GOT3 (cell line): Measurements from ENCODE around the gene NDUFAF2.
"Not testable (repeated sequence)": the region's sequence is repeated elsewhere in the genome, so short reads cannot be mapped to it uniquely, and the experiment has no call there.

Source experiments
- DNase-seq: peaks from one replicate; lab custom pipeline; 2025; ENCODE audit warnings: mixed read lengths; lab: John Stamatoyannopoulos, UW

Gene NDUFAF2

DNA sequence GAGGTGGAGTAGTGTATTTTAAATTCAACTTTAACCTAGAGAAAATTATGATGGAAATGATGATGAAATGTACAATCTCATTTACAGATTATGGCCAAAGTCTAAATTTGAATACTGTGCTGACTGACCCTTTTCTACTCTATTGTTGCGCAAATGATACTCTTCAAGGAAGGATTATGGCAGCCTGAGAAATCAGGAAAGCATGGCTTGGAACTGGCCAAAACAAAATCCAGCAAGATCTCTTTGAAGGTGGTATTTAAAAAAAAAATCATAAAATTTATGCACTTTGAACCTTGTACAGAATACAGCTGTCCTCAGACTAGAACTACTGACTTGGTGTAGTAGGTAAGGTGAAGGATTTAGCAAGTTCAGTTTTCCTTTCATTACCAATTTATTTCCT is 105.3 kb downstream of the NDUFAF2 start:
- no peak for DNase-seq

- no peak for DNase-seq
These were observed 106.3 kb downstream of the NDUFAF2 start for GRCh38 chr5:61051267-61051666.

DNA sequence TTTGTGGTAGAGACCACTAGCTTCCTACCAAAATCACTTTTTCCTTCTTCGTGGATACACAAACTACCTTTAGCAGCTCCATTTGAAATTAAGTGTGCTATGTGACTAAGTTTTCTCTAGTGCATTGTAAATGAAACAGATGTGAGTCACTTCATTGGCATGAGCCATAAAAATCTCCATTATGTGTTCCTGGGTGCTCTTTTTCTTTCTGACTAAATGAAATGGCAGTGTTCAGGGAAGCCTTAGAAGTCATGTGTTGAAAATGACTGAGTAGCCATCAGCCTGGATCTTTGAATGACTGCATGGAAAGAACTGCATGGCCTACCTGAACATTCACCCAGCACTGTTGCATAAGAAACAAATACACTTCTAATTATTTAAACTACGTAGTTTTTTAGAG is 107.9 kb downstream of the NDUFAF2 start:
- DNase-seq, result no peak

GRCh38 chr5:61053937-61054336 is 108.9 kb downstream of the NDUFAF2 start:
- DNase-seq, result no peak

GRCh38 chr5:61055434-61056006 is 110.5 kb downstream of the NDUFAF2 start:
- DNase-seq, result no peak

DNA sequence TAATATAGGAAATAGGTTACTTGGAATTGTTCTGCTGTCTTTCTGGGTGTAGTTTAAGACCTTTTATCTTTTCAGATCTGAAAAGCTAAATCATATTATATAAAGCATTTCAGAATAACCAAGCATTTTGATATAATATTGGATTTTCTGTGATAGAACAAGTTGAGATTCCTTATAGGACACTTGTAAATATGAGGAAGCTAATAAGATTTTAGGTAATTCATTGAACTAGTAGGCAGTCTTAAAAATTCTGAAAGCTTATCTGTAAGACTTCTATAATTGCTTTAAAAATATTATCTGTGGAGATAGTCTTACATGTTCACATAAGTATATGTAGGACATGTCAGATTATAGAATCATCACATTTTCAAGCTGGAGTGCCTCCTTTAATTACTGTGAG is 114.5 kb downstream of the NDUFAF2 start:
- no peak for DNase-seq

- no peak for DNase-seq
These were observed 124.1 kb downstream of the NDUFAF2 start for GRCh38 chr5:61069150-61069549.

GRCh38 chr5:61071526-61071925 is 126.5 kb downstream of the NDUFAF2 start:
- no peak for DNase-seq

GRCh38 chr5:61076626-61077025 is 131.6 kb downstream of the NDUFAF2 start:
- no peak for DNase-seq

GRCh38 chr5:61081741-61082140 is 136.7 kb downstream of the NDUFAF2 start:
- DNase-seq, result no peak

GRCh38 chr5:61082516-61083280 is 137.7 kb downstream of the NDUFAF2 start:
- DNase-seq, result no peak

GRCh38 chr5:61084658-61085057 is 139.7 kb downstream of the NDUFAF2 start:
- DNase-seq, result no peak

GRCh38 chr5:61085885-61086284 is 140.9 kb downstream of the NDUFAF2 start:
- no peak for DNase-seq

GRCh38 chr5:61087921-61088320 is 142.9 kb downstream of the NDUFAF2 start:
- DNase-seq, result no peak

DNA sequence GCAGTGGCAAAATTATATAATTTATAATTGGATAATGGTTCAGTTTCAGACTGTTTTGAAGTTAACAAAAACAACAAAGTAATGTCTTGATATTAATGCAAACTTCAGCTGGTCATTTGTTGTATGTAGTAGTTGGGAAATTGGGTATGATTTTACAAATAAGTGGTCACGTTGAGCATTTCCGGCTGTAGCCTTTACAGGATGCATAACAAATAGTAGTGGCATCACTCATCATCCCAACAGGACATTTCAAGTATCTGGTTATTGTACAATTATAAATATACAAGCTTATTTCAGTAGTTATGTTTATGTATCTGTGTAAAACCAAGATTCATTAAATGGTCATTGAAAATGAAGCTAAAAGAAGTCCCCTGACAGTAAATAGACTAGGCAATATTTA is 144.3 kb downstream of the NDUFAF2 start:
- DNase-seq, result no peak

DNA sequence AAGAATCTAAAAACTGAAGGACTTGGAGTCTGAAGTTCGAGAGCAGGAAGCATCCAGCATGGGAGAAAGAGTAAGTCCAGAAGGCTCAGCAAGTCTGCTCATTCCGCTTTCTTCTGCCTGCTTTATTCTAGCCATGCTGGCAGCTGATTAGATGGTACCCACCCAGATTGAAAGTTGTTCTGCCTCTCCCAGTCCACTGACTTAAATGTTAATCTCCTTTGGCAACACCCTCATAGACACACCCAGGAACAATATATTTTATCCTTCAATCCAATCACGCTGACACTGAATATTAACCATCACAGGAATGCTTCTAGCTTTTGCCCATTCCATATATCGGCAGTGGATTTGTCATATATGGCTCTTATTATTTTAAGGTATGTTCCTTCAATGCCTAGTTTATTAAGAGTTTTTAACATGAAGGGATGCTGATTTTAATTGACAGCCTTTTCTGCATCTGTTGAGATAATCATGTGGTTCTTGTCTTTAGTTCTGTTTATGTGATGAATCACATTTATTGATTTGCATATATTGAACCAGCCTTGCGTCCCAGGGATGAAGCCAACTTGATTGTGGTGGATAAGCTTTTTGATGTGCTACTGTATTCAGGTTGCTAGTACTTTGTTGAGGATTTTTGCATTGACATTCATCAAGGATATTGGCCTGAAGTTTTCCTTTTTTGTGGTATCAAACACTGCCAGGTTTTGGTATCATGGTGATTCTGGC is 148.2 kb downstream of the NDUFAF2 start:
- DNase-seq, result not testable (repeated sequence)

GRCh38 chr5:61097465-61097864 is 152.5 kb downstream of the NDUFAF2 start:
- no peak for DNase-seq

DNA sequence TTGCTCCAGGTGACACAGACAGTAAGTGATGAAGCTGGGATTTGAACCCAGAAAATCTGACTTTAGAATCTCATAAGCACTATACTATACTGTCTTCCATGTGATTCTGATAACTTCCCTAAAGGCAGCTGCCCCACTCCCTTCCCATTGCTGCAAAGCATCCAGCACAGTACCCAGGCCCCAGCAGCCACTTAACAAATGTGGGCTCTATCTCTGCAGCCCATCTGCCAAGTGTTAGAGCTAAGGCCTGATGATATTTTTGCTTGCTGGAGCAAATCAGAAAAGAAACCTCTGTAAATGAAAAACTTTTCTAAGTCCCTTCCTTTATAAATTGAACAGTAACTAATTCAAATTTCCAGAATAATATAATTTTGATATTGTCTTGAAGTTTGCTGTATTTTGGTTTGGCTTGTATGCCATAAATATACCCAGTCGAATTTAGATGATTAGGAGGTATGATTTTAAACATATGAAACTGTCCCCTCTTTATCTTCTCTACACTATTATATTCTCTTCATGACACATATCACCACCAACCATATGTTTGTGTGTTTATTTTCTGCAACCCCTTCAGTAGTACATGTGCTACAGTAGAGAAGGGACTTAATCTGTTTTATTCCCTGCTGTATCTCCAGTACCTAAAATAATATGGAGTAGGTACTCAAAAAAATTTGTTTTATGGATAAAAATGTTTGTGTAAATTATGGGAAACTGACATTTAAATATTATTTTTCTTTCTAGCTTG is 153.4 kb downstream of the NDUFAF2 start:
- DNase-seq, result no peak

DNA sequence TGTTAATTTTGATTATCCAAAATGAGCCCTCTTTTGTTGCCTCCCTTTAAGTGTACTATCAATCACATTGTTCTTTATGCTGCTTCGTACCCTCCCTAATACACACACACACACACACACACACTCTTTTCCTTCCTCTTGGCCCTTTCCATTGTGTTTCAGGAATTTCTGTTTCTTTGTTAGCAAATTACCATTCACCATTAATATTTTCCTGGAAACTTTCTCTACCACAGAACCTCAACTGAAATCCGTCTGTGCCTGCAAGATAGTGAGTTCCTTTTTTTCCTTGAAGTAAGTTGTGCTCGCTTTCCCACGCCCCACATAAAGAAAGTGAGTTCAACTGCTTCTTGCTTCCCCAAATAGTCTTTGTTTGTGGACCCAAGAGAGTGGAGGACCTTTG is 155.4 kb downstream of the NDUFAF2 start:
- no peak for DNase-seq

DNA sequence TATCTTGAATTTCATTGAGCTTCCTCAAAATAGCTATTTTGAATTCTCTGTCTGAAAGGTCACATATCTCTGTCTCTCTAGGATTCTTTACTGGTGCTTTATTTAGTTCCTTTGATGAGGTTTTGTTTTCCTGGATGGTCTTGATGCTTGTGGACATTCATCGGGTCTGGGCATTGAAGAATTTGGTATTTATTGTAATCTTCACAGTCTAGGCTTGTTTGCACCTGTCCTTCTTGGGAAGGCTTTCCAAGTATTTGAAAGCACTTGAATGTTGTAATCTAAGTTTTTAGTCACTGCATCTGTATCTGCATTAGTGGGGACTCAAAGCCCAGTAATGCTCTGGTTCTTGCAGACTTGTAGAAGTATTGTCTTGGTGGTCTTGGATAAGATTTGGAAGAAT is 169.4 kb downstream of the NDUFAF2 start:
- DNase-seq, result no peak

GRCh38 chr5:61115968-61116367 is 171.0 kb downstream of the NDUFAF2 start:
- DNase-seq, result no peak

DNA sequence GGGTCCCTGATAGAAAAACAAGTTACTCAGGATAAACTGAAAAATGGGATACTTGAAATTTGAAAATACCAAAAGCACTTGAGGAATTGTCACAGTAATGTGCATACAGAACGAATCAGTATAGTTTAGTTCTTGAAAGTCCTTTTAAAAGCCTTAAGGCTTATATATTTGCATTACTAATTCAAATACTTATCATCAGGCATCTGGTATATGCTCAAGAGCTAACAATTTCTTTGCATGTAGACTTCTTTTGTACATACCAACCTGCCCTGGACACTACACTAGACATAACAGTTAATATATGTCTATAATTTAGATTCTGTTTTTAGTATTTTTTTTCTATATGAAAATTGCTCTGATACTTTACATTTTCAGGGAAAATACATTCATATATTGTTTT is 174.1 kb downstream of the NDUFAF2 start:
- no peak for DNase-seq

DNA sequence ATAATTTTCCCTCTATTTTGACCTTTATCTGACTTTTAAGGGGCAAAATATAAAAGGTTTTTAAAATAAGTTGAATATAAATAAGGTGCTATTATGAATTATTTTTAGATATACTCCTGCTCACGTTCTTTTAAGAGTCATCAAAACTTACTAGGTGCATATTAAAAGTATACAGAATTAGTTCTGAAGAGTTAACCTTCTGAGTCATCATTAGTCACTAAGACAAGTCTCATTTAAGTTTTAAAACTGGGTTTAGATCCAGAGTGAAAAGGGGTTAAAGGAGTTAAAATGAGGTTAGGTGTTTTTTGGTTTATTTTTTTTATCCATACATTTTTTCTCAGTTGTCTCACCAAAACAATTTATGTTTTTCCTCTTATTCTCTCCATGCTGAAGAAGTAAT is 175.5 kb downstream of the NDUFAF2 start:
- DNase-seq, result no peak
